IPS-18c (cell line): Measurements from ENCODE around the gene SDS.

ENCODE experiments used
- H3K4me3 ChIP-seq: 2 replicates; pipeline ENCODE4 v1.7.0; 2013; ENCODE audit warnings: low read depth, mild to moderate bottlenecking, low read length, moderate library complexity; ENCODE audit not compliant: insufficient read depth
- H3K9me3 ChIP-seq: one replicate; pipeline ENCODE4 v1.6.1; 2013; ENCODE audit warnings: mild to moderate bottlenecking, low read length, moderate library complexity; ENCODE audit not compliant: control insufficient read depth, insufficient read depth

The SDS gene

GRCh38 chr12:113435367-113435766 lies 31.7 kb upstream of the SDS start:
- Histone ChIP-seq H3K4me3 (no peak overlapping the region), H3K9me3 (peaks cover under 1% of the 10 kb centered on the region)

GRCh38 chr12:113432986-113433385 lies 29.3 kb upstream of the SDS start:
- H3K4me3 ChIP-seq = no peak overlapping the region

GRCh38 chr12:113428482-113428881 lies 24.8 kb upstream of the SDS start:
- Histone ChIP-seq H3K9me3 (peaks cover 5% of the 10 kb centered on the region), H3K4me3 (no peak overlapping the region)

More at GRCh38 chr12:113432986-113433385, 29.3 kb upstream of the SDS start:
- peaks cover 5% of the 10 kb centered on the region for H3K9me3 ChIP-seq

- no peak overlapping the region for H3K4me3 ChIP-seq
- peaks cover 5% of the 10 kb centered on the region for H3K9me3 ChIP-seq
Observed at GRCh38 chr12:113427882-113428281, 24.2 kb upstream of the SDS start.

- no peak overlapping the region; the same call in 1 of the 2 replicates for H3K4me3 ChIP-seq
- peaks cover 5% of the 10 kb centered on the region for H3K9me3 ChIP-seq
Observed at GRCh38 chr12:113425960-113426453, 22.3 kb upstream of the SDS start.

- Histone ChIP-seq H3K4me3 (peak overlapping the region; percentile 17; the same call in 1 of the 2 replicates), H3K9me3 (peaks cover 2% of the 10 kb centered on the region)
Observed at GRCh38 chr12:113424915-113425823, 21.5 kb upstream of the SDS start.

- Histone ChIP-seq H3K9me3 (no peaks in the 10 kb centered on the region), H3K4me3 (no peak overlapping the region)
Observed at GRCh38 chr12:113424456-113424855, 20.8 kb upstream of the SDS start.

- Histone ChIP-seq H3K4me3 (0 out of 2 replicates have a peak overlapping the region, but pooled peaks have one; percentile 22), H3K9me3 (no peaks in the 10 kb centered on the region)
Observed at GRCh38 chr12:113422886-113423669, 19.4 kb upstream of the SDS start.

GRCh38 chr12:113422030-113422885 lies 18.6 kb upstream of the SDS start, which contains the start of gene SDSL:
Gene SDSL, plus strand, starts transcription at chr12:113422380. Its CDS starts 5,603 bp downstream, at chr12:113427983.
- H3K9me3 ChIP-seq = no peaks in the 10 kb centered on the region
- 0 out of 2 replicates have a peak within 1 kb of the TSS, but pooled peaks have one; percentile 22 for H3K4me3 ChIP-seq

GRCh38 chr12:113420996-113421595 lies 17.4 kb upstream of the SDS start:
- H3K4me3 ChIP-seq = no peak overlapping the region
- no peaks in the 10 kb centered on the region for H3K9me3 ChIP-seq

GRCh38 chr12:113418213-113418879 lies 14.7 kb upstream of the SDS start:
- Histone ChIP-seq H3K9me3 (no peaks in the 10 kb centered on the region), H3K4me3 (no peak overlapping the region)

GRCh38 chr12:113416091-113416754 lies 12.5 kb upstream of the SDS start:
- H3K9me3 ChIP-seq = no peaks in the 10 kb centered on the region
- H3K4me3 ChIP-seq = no peak overlapping the region

GRCh38 chr12:113414519-113415038 lies 10.9 kb upstream of the SDS start:
- Histone ChIP-seq H3K4me3 (no peak overlapping the region), H3K9me3 (no peaks in the 10 kb centered on the region)

GRCh38 chr12:113413488-113413939 lies 9.8 kb upstream of the SDS start:
- H3K9me3 ChIP-seq = no peaks in the 10 kb centered on the region
- H3K4me3 ChIP-seq = no peak overlapping the region

- H3K9me3 ChIP-seq = no peaks in the 10 kb centered on the region
- H3K4me3 ChIP-seq = no peak overlapping the region
Observed at GRCh38 chr12:113409462-113410124, 5.9 kb upstream of the SDS start.
